Kidney (tissue), 14 donors: ENCODE results near the gene CHSY1. TPM values are rescaled to one million over a fixed set of nuclear protein-coding genes. Genes with fewer than 3 reads are reported as not detected.

ENCODE experiments used
- DNase-seq, 5 donors: peaks; one replicate each; pipeline ENCODE4 v3.0.0-alpha.2; 2013 to 2020
- FAIRE-seq: peaks from 2 replicates; lab custom pipeline; 2012; peaks lifted over from hg19 to GRCh38; lab: Jason Lieb, UNC
- H3K27ac ChIP-seq, 2 donors: one replicate each; pipeline ENCODE4 v1.7.0; 2013; ENCODE audit warnings: low read depth in 2 of 2, low read length in 2 of 2, inconsistent platforms in 1 of 2
- H3K27me3 ChIP-seq: one replicate; pipeline ENCODE4 v1.7.1; 2013; ENCODE audit warnings: low read length, inconsistent platforms; ENCODE audit not compliant: control insufficient read depth, insufficient read depth
- H3K36me3 ChIP-seq, 3 donors: one replicate each; pipeline versions ENCODE4 v1.7.0 to v1.7.1; 2013; ENCODE audit warnings: low read length in 3 of 3, control low read depth in 1 of 3, inconsistent platforms in 1 of 3; ENCODE audit not compliant: insufficient read depth in 3 of 3, control insufficient read depth in 2 of 3
- H3K4me1 ChIP-seq, 3 donors: one replicate each; pipeline versions ENCODE4 v1.7.0 to v1.7.1; 2013; ENCODE audit warnings: low read length in 3 of 3, inconsistent platforms in 1 of 3, low read depth in 1 of 3; ENCODE audit not compliant: control insufficient read depth in 2 of 3, insufficient read depth in 2 of 3
- H3K4me3 ChIP-seq, 3 donors: one replicate each; pipeline versions ENCODE4 v1.7.0 to v1.8.1; 2013; ENCODE audit warnings: low read length in 3 of 3, control low read depth in 1 of 3, inconsistent platforms in 1 of 3
- H3K9ac ChIP-seq, 3 donors: one replicate each; pipeline versions ENCODE4 v1.7.0 to v1.7.1; 2013; ENCODE audit warnings: low read length in 3 of 3, control low read depth in 1 of 3, inconsistent platforms in 1 of 3
- H3K9me3 ChIP-seq, 3 donors: one replicate each; pipeline versions ENCODE4 v1.7.0 to v1.7.1; 2013; ENCODE audit warnings: low read length in 3 of 3, control low read depth in 1 of 3, inconsistent platforms in 1 of 3; ENCODE audit not compliant: control insufficient read depth in 2 of 3, insufficient read depth in 1 of 3
- CTCF ChIP-seq: IDR thresholded peaks from 3 replicates; pipeline ENCODE4 v1.5.1; 2012; ENCODE audit warnings: mild to moderate bottlenecking, moderate library complexity, borderline replicate concordance; ENCODE audit not compliant: insufficient read depth; ENCODE audit errors: extremely low read depth
- intact Hi-C: fragments of 100-400 bp; cut with DNase I; formaldehyde crosslinking; loops from one replicate; pipeline ENCODE4 v1.11.1; 2022
- polyA plus RNA-seq: library from polyadenylated mRNA; stranded (reverse); fragments of 350-450 nt; fragmentation: Illumina TruSeq; extraction: RNeasy Lipid Tissue Mini Kit (QIAGEN cat#74804); gene quantifications from one replicate; pipeline ENCODE4 v1.2.3, GENCODE V29; 2014; ENCODE audit warnings: low read depth, low replicate concordance; ENCODE audit not compliant: insufficient read depth
- total RNA-seq: library from RNA; stranded (reverse); fragmentation: NEBNext Ultra II Directional; extraction: Animal tissue kit (Norgen Biotek cat#: 25700); gene quantifications from one replicate; pipeline ENCODE4 v1.2.1, GENCODE V29; 2021
- donor health status: control.
- donor health status: control.
- donor health status: control.
- donor health status: control.
- donor health status: control.
- donor health status: DM: yes; HTN: yes; CAD: no.
- donor health status: Normal renal cell carcinoma (clear cell type).

Gene CHSY1
- total and polyA plus RNA-seq, 2 donors from 2014 or later, result 7.2 to 41.6 TPM

GRCh38 chr15:101246391-101246790 is 5.5 kb downstream of the CHSY1 start:
- no peak overlapping the region for H3K4me3 ChIP-seq
- FAIRE-seq (no peak), DNase-seq (no peak)
- no peaks in the 10 kb centered on the region for H3K27me3 ChIP-seq
- H3K9me3 ChIP-seq, result no peaks in the 10 kb centered on the region
- no peak overlapping the region for H3K9ac ChIP-seq
- TF ChIP-seq CTCF, result no peak
- H3K27ac ChIP-seq, result no peak overlapping the region
- H3K36me3 ChIP-seq, result peaks cover 0 to 6% (median 0%) of the 10 kb centered on the region in 3 donors
- peaks cover 6 to 28% (median 21%) of the 10 kb centered on the region in 3 donors for H3K4me1 ChIP-seq
- intact Hi-C loops, result no loop called here

- H3K9me3 ChIP-seq, result no peaks in the 10 kb centered on the region
- FAIRE-seq, result no peak
- no peak overlapping the region for H3K9ac ChIP-seq
- H3K36me3 ChIP-seq, result peaks cover 0 to 6% (median 0%) of the 10 kb centered on the region in 3 donors
- peaks cover 6 to 24% (median 19%) of the 10 kb centered on the region in 3 donors for H3K4me1 ChIP-seq
- no peak for TF ChIP-seq CTCF
- H3K27me3 ChIP-seq, result no peaks in the 10 kb centered on the region
- no peak overlapping the region for H3K4me3 ChIP-seq
- H3K27ac ChIP-seq, result no peak overlapping the region
- intact Hi-C loops, result no loop called here
- no peak for DNase-seq
These were observed 6.8 kb downstream of the CHSY1 start for GRCh38 chr15:101244889-101245668.

- H3K9ac ChIP-seq, result peak overlapping the region in 1 of 3 donors; percentile 3
- peaks cover 2 to 27% (median 20%) of the 10 kb centered on the region in 3 donors for H3K4me1 ChIP-seq
- H3K27ac ChIP-seq, result no peak overlapping the region
- no peak for TF ChIP-seq CTCF
- intact Hi-C loops, result no loop called here
- H3K4me3 ChIP-seq, result no peak overlapping the region
- no peaks in the 10 kb centered on the region for H3K9me3 ChIP-seq
- peaks cover 0 to 6% (median 0%) of the 10 kb centered on the region in 3 donors for H3K36me3 ChIP-seq
- FAIRE-seq, result no peak
- no peaks in the 10 kb centered on the region for H3K27me3 ChIP-seq
- peak in 2 of 5 donors; percentile 16 to 19 for DNase-seq
These were observed 7.6 kb downstream of the CHSY1 start for GRCh38 chr15:101244036-101244781.
